GM12801 (cell line): ENCODE results near the gene LRRC34.

Experiments used
- CTCF ChIP-seq: IDR thresholded peaks from one replicate; pipeline ENCODE4 v1.5.1; 2011; ENCODE audit warnings: control low read depth; ENCODE audit not compliant: insufficient read length; ENCODE audit errors: extremely low read depth

LRRC34 gene

DNA sequence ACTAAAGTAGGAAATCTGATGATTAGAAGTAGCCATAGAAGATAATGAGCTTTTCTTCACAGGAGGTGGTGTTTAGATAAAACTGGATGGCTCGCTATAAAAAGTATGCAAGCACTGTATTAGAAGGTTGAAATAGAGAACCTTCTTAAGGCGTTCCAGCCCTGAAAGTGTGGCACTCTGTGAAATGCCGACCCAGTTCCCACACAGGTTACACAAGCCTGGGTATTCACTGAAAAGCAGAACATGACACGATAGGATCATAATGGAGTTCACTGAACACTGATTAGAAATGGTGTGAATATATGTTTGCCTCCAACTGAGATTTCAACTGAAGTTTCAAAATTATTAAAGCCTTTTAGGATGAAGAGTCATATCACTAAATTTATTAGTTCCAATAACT is 15.0 kb upstream of the LRRC34 start:
- TF ChIP-seq CTCF = no peak

DNA sequence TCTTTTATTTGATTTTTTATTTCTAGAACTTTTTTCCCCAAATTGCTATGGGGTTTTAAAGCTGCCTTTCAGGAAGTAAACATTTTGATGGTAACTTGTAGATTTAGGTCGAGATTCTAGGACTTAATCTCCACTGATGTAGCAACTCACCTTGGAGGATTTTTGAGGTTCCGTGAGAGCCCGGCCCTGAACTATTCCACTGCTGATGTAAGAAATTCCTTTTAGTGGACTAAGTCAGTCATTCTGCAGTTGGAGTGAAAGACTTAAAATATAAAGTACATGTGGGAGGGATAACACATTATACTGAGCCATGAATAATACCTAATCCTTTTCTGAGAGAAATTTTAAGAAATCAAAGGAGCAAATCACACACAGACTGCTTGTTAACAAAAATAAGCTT is 12.6 kb upstream of the LRRC34 start:
- TF ChIP-seq CTCF = no peak

DNA sequence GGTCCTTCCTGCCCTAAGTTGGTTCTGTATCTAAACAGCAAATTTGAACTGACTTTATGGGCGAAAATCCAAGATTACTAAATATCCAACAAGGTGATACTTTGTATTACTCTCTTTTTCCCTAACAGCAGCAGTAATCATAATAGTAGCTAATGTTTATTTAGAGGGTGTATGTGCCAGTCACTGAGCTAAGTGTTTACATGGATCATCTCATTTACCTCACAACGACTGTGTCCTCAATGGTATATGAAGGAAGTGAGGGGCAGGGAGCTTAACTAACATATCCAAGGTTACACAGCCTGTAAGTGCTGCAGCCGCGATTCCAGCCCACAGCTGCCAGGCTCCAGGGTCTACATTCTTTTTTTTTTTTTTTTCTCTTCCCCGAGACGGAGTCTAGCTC is 10.3 kb upstream of the LRRC34 start:
- TF ChIP-seq CTCF = no peak

- TF ChIP-seq CTCF = no peak
Observed at GRCh38 chr3:169822540-169822939, 9.8 kb upstream of the LRRC34 start.

DNA sequence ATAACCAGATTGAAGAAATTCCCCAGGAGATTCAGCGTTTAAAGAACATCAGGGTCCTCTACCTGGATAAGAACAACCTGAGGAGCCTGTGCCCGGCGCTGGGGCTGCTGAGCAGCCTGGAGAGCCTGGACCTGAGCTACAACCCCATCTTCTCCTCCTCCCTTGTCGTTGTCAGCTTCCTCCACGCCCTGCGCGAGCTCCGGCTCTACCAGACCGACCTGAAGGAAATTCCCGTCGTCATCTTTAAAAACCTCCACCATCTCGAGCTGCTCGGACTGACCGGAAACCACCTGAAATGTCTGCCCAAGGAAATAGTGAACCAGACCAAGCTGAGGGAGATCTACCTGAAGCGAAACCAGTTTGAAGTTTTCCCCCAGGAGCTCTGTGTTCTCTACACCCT is 9.4 kb upstream of the LRRC34 start:
- TF ChIP-seq CTCF = no peak

- TF ChIP-seq CTCF = no peak
Observed at GRCh38 chr3:169818316-169818715, 5.6 kb upstream of the LRRC34 start.

DNA sequence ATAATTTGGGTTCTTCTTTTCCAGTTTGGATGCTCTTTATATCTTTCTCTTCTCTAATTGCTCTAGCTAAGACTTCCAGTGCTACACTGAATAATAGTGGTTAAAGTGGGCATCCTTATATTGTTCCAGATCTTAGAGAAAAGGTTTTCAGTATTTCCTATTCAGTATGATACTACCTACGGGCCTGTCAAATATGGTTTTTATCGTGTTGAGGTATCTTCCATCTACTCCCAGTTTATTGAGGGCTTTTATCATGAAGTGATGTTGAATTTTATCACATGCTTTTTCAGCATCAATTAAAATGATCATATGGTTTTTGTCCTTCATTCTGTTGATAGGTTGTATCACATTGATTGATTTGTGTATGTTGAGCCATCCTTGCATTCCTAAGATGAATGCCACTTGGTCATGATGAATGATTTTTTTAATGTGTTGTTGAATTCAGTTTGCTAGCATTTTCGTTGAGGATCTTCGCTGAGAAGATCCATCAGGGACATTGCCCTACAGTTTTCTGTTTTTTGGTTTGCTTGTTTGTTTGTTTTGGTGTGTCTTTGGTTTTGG is 3.0 kb upstream of the LRRC34 start:
- no peak for TF ChIP-seq CTCF

GRCh38 chr3:169813757-169814517 is 1.2 kb upstream of the LRRC34 start:
- no peak for TF ChIP-seq CTCF
